Ascending aorta (tissue), 2 donors: Measurements from ENCODE around the gene ATXN7L1. TPM values are rescaled to one million over a fixed set of nuclear protein-coding genes. Genes with fewer than 3 reads are reported as not detected.

ENCODE experiments used
- DNase-seq, 2 donors: peaks; one replicate each; pipeline ENCODE4 v3.0.0-alpha.2; 2019; ENCODE audit warnings: low spot score in 2 of 2
- H3K27ac ChIP-seq, 2 donors: fragments of 200-600 bp; sonication (generic); one replicate each; pipeline ENCODE4 v1.5.1; 2016 to 2017; ENCODE audit warnings: mild to moderate bottlenecking in 1 of 2
- H3K27me3 ChIP-seq: fragments of 200-600 bp; sonication (generic); one replicate; pipeline ENCODE4 v1.5.1; 2017
- H3K36me3 ChIP-seq, 2 donors: fragments of 200-600 bp; sonication (generic); one replicate each; pipeline ENCODE4 v1.5.1; 2016
- H3K4me1 ChIP-seq, 2 donors: fragments of 200-600 bp; sonication (generic); one replicate each; pipeline ENCODE4 v1.5.1; 2016 to 2017; ENCODE audit warnings: mild to moderate bottlenecking in 1 of 2
- H3K4me3 ChIP-seq, 2 donors: fragments of 200-600 bp; sonication (generic); one replicate each; pipeline ENCODE4 v1.5.1; 2016 to 2017; ENCODE audit warnings: mild to moderate bottlenecking in 1 of 2
- H3K9me3 ChIP-seq, 2 donors: fragments of 200-600 bp; sonication (generic); one replicate each; pipeline ENCODE4 v1.5.1; 2016
- CTCF ChIP-seq, 3 experiments: fragments of 200-600 bp in 2 of 3; fragments of 450-650 bp in 1 of 3; sonication (generic) in 2 of 3; IDR thresholded peaks; one replicate each; pipeline ENCODE4 v1.5.1; 2016 to 2019; ENCODE audit warnings: antibody characterized with exemption in 3 of 3, mild to moderate bottlenecking in 1 of 3, moderate library complexity in 1 of 3
- intact Hi-C: fragments of 100-400 bp; cut with DNase I; formaldehyde crosslinking; loops from one replicate; pipeline ENCODE4 v1.15.1; 2023
- total RNA-seq: library from RNA; depleted of rRNA; stranded (reverse); fragments of >200 nt; gene quantifications from one replicate; pipeline ENCODE4 v1.1.0, GENCODE V29; 2016

Gene ATXN7L1
- total RNA-seq, 1 donor from 2014 or later = 7.5 TPM

GRCh38 chr7:105786520-105787470 is 89.6 kb downstream of the ATXN7L1 start:
- H3K27ac ChIP-seq = no peak overlapping the region
- TF ChIP-seq CTCF (IDR thresholded peaks at IDR 0.05) = no peak
- intact Hi-C loops = no loop called here
- H3K4me3 ChIP-seq = no peak overlapping the region
- no peaks in the 10 kb centered on the region for H3K9me3 ChIP-seq
- H3K27me3 ChIP-seq = no peaks in the 10 kb centered on the region
- H3K36me3 ChIP-seq = peaks cover 0 to 11% of the 10 kb centered on the region in 2 donors
- DNase-seq = no peak
- no peaks in the 10 kb centered on the region for H3K4me1 ChIP-seq

DNA sequence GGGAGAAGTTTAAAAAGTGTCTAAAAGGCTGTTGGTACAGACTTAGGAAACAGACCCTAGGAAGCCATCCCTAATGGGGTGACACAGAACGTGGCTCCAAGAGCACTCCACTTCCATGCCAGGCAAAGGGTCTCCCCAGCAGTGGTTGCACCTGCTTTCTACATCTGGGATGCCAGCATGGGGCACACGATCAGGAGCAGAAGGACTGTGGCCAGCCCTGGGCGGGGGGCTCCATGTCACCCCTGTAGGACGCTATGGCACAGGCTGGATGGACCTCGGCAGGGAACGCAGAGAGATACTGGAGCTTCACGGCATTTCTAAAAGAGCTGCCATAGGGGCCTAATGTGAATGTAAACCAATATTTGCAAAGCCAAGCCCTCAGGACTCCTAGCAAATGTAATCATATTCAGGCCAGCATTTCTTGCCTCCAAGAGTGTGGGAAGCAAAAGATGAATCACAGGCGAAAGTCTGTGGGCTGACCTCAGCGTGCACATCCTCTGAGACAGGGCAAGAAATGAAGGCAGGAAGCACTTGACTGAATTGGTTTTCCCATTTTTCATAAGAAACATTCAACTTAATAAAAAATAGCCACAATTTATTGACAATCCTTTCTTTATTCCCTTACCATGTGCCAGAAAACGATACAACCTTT is 93.9 kb downstream of the ATXN7L1 start:
- H3K4me3 ChIP-seq = no peak overlapping the region
- H3K36me3 ChIP-seq = peaks cover 0 to under 1% of the 10 kb centered on the region in 2 donors
- H3K4me1 ChIP-seq = no peaks in the 10 kb centered on the region
- no peaks in the 10 kb centered on the region for H3K27me3 ChIP-seq
- intact Hi-C loops = no loop called here
- H3K27ac ChIP-seq = no peak overlapping the region
- TF ChIP-seq CTCF (IDR thresholded peaks at IDR 0.05) = no peak
- no peaks in the 10 kb centered on the region for H3K9me3 ChIP-seq
- DNase-seq = no peak

DNA sequence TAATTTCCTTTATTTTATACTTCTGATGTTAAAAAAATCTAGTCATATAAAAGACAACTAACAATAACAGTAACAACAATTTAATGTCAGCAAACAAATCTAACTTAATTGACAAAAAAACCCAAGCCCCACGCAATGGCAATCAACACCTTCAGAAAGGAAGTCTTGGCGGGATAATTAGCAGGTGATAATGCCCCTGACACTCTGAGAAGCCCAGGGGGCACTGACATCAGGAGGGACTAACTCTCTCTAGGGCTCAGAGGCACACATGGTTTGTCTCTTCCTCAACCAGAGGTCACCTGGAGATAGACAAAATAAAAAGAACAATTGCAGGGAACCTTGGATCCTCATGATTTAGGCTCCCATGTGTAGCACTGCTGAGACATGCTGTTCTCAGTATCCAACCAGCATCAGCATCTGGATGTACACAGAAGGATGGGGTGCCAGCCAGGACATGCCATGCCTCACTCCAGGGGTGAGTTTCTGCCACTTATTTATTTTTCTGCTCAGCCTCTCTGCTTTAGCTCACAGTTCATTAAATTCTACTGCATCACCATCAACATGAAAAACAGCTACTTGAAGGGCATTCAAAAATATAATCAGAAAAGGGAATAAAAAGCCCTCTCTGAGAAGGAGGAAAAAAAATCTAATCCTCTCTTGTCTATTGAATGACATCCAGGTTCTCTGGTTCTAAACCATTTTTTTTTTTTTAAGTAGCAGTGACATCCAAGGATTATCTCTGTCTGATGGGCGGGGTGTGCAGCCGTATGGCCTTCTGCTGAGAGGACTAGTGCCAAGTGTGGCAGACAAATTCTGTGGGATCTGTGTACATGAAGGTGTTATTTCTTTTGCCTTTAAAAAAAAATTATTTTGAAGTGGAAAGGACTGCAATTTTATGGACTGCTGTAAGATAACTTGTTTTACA is 96.3 kb downstream of the ATXN7L1 start:
- H3K9me3 ChIP-seq = no peaks in the 10 kb centered on the region
- intact Hi-C loops = no loop called here
- no peak overlapping the region for H3K27ac ChIP-seq
- no peak for TF ChIP-seq CTCF (IDR thresholded peaks at IDR 0.05)
- H3K4me1 ChIP-seq = no peaks in the 10 kb centered on the region
- no peak for DNase-seq
- H3K27me3 ChIP-seq = no peaks in the 10 kb centered on the region
- no peak overlapping the region for H3K4me3 ChIP-seq
- H3K36me3 ChIP-seq = no peaks in the 10 kb centered on the region

- intact Hi-C loops = no loop called here
- no peaks in the 10 kb centered on the region for H3K9me3 ChIP-seq
- H3K36me3 ChIP-seq = no peaks in the 10 kb centered on the region
- H3K4me3 ChIP-seq = no peak overlapping the region
- no peaks in the 10 kb centered on the region for H3K4me1 ChIP-seq
- H3K27ac ChIP-seq = no peak overlapping the region
- H3K27me3 ChIP-seq = no peaks in the 10 kb centered on the region
- no peak for DNase-seq
- no peak for TF ChIP-seq CTCF (IDR thresholded peaks at IDR 0.05)
These were observed 97.4 kb downstream of the ATXN7L1 start for GRCh38 chr7:105778956-105779355.
